HG03439 (cell line): Measurements from ENCODE around the gene TWSG1.
"Not testable (repeated sequence)": the region's sequence is repeated elsewhere in the genome, so short reads cannot be mapped to it uniquely, and the experiment has no call there.

Source experiments
- ATAC-seq: cut with Tn5 transposase; IDR thresholded peaks from one replicate; pipeline ENCODE4 v1.9.1; 2021; ENCODE audit warnings: mild to moderate bottlenecking, moderate library complexity; ENCODE audit not compliant: unreplicated experiment

Gene TWSG1

DNA sequence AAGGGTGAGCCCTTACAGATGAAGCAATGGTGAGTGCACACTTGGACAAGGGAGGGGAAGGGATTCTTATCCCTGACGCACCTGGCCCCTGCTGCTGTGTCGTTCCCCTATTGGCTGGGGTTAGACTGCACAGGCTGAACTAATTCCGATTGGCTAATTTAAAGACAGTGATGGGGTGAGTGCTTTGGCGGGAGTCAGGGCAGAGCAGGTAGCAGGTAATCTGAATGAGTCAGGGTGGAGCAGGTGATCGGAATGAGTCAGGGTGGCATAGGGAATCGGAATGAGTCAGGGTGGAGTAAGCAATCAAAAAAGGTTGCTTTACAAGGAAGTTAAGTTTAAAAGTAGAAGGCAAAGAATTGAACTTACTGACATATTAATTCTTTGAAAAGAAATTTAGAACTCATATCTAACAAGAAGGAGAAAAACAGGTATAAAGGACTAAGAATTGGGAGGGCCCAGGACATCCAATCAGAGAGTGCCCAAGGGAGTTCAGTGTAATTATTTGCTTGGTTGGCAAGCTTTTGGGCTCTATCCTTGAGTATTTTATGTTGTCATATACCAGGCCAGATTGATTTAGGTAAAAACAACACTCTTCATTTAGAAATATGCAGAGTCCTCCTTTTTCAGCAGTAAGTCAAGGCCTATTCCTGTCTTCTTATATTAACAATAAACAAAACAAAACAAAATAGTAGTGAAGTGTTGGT is 88.4 kb downstream of the TWSG1 start:
- no peak for ATAC-seq

- not testable (repeated sequence) for ATAC-seq
Observed at GRCh38 chr18:9423648-9424047, 89.1 kb downstream of the TWSG1 start.

- not testable (repeated sequence) for ATAC-seq
Observed at GRCh38 chr18:9424235-9424634, 89.7 kb downstream of the TWSG1 start.

- ATAC-seq, result no peak
Observed at GRCh38 chr18:9426753-9427152, 92.2 kb downstream of the TWSG1 start.

GRCh38 chr18:9428301-9428706 is 93.7 kb downstream of the TWSG1 start:
- ATAC-seq, result no peak

- no peak for ATAC-seq
Observed at GRCh38 chr18:9428862-9429661, 94.5 kb downstream of the TWSG1 start.

DNA sequence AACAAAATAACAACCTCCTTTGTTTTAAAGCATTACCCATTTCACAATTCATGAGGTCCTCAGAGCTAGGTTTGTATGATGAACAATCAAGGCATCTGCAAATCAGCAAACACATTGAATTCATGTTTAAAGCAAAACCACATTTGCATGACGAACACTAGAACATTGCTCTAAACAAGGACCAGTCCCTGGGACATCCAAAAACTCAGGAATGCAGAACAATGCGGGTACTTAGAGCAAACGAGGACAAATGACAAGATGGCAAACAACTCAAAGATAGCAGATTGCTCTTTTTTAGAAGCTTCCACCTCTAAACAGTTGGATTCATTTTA is 95.1 kb downstream of the TWSG1 start:
- no peak for ATAC-seq

GRCh38 chr18:9430315-9430714 is 95.7 kb downstream of the TWSG1 start:
- not testable (repeated sequence) for ATAC-seq

- no peak for ATAC-seq
Observed at GRCh38 chr18:9431296-9431695, 96.7 kb downstream of the TWSG1 start.

DNA sequence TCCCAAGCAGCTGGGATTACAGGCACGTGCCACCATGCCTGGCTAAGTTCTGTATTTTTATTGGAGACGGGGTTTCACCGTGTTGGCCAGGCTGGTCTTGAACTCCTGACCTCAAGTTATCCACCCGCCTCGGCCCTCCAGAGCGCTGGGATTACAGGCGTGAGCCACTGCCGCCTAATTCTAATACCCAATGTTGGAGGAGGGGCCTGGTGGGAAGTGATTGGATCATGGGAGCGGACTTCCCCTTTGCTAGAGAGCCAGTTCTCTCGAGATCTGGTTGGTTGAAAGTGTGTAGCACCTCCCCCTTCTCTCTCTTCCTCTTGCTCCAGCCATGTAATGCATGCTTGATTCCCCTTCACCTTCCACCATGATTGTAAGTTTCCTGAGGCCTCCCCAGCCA is 98.5 kb downstream of the TWSG1 start:
- ATAC-seq, result not testable (repeated sequence)

- ATAC-seq, result no peak
Observed at GRCh38 chr18:9433671-9434121, 99.1 kb downstream of the TWSG1 start.

GRCh38 chr18:9434122-9434701 is 99.6 kb downstream of the TWSG1 start:
- ATAC-seq, result no peak

- no peak for ATAC-seq
Observed at GRCh38 chr18:9435041-9435440, 100.5 kb downstream of the TWSG1 start.

DNA sequence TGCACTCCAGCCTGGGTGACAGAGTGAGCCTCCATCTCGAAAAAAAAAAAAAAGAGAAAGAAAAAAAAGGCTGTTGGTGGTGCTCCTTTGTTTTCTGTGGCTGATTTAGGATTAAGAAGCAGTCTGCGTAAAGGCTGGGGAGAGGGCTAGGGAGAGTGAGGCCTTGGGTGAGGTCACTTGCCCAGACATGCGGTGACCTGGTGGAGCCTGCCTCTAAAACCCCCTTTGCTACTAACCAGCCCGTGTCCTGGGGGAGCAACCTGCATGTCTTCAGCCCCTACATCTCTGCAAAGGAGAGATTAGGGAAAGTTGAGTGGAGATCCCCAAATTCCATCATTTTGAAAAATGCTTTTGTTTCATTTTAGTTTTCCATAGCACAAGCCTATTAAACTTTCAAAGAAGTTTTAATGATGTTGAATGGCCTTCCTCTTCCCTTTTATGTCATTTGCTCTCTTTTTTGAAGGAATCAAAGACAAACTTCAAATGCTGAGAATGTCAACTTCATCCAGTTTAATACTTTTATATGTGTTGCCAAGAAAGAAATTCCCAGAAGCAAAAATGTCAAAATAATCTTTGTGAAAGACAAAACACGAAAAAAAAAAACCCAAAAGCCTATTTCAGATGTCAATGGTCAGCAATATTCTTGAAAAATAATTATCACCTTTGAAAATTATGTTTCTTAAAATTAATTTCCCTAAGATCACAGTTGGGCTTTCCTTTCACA is 101.8 kb downstream of the TWSG1 start:
- no peak for ATAC-seq

GRCh38 chr18:9437021-9437437 is 102.5 kb downstream of the TWSG1 start:
- ATAC-seq, result no peak

DNA sequence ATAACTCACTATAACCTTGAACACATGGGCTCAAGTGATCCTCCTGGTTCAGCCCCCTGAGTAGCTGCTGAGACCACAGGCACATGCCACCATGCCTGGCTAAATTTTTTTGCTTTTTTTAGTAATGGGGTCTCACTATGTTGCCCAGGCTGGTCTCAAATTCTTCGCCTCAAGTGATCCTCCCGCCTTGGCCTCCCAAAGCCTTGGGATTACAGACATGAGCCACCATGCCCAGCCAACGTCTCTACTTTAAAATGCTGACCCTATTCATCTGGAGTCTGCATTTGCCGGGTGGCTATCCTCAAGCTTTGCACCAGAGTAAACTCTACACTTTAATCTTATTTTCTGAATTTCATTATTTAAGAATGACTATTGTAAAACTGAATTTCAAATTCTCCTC is 103.1 kb downstream of the TWSG1 start:
- no peak for ATAC-seq

DNA sequence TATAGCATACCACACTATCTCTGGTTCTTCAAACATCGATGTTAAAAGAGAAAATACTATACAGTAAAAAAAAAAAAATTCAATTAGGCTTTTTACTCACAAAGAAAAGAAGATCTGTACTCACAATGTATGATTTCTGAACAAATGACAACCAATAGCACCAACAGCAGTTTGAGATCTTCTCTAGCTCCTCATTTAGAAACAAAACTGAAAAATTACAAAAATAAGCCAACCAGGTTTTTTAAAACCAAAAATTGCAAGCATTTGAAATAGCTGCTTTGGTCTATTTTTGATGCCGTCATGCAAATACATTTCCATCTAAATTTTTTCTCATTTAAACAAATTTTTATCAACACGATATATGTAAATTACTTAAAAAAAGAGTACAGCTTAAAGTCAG is 106.5 kb downstream of the TWSG1 start:
- peak; percentile 65 for ATAC-seq

- no peak for ATAC-seq
Observed at GRCh38 chr18:9444549-9444948, 110.0 kb downstream of the TWSG1 start.

GRCh38 chr18:9446839-9447238 is 112.3 kb downstream of the TWSG1 start:
- ATAC-seq, result no peak

DNA sequence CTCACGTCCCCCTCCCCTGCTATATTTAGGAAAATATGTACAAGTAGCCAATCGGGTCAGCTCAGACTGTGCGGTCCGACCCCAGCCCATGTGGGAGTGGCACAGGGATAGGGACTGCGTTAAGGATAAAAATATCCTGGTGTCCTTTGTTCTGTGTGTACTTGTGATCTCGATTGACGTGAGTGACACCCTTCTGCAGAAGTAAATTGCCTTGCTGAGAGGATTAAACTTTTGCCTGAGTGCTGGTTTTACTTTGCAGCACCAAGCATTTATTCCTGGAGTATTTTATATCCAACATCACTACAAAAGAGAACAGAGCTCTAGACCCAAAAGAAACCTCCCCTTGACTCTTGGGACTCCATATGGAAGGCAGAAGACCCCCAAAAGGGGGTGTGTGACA is 112.8 kb downstream of the TWSG1 start:
- no peak for ATAC-seq
